HG02588 (cell line): Measurements from ENCODE around the gene DCLRE1C.
A peak's percentile ranks its signal among the peaks of the same experiment; 100 is the strongest.
"Not testable (repeated sequence)": the region's sequence is repeated elsewhere in the genome, so short reads cannot be mapped to it uniquely, and the experiment has no call there.

ENCODE experiments used
- ATAC-seq: cut with Tn5 transposase; IDR thresholded peaks from one replicate; pipeline ENCODE4 v1.9.1; 2021; ENCODE audit warnings: mild to moderate bottlenecking, moderate library complexity; ENCODE audit not compliant: unreplicated experiment

DCLRE1C gene

DNA sequence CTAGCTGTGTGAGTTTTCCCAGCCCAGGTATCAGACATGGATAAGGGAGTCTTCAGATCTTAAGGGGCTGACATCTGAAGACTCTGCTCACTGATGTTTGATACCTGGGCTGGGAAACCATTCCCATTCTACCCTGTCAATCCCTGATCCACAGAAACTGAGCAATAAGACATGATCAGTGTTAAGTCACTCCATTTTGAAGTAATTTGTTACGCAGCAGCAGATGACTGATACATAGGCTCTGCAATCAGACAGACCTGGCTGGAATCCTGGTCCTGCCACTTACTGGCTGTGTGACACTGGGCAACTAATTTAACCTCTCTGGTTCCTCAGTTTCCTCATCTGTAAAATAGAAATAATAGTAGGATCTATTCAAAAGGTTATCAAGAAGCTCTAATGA lies 6.6 kb downstream of the DCLRE1C start:
- no peak for ATAC-seq

DNA sequence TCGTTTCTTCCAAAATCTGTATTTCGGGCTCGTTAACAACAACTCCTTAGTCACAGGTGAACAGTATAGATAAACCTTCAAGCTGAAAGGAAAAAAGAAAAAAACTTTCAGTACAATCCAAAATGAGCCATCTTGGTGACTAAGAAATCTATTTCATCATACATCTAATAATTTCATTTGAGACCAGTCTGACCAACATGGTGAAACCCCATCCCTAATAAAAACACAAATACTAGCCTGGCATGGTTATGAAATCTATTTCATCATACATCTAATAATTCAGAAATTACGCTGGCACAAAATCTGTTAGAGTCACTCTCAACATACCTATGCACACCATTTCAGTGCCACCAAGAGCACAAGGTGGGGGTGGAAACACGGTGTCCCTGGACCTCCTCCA lies 8.8 kb downstream of the DCLRE1C start:
- ATAC-seq, result no peak

DNA sequence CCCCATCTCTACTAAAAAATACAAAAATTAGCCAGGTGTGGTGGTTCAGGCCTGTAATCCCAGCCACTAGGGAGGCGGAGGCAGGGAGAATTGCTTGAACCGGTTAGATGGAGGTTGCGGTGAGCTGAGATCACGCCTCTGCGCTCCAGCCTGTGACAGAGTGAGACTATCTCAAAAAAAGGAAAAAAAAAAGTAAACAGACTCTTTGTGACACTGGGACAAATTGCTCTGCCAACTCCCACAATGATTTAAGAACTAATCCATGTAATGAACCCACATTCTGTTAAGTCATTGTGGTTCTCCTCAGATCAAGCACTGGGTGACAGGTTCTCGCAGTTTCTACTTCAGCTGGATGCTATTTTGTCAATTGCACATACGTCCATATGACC lies 11.0 kb downstream of the DCLRE1C start:
- ATAC-seq, result not testable (repeated sequence)

DNA sequence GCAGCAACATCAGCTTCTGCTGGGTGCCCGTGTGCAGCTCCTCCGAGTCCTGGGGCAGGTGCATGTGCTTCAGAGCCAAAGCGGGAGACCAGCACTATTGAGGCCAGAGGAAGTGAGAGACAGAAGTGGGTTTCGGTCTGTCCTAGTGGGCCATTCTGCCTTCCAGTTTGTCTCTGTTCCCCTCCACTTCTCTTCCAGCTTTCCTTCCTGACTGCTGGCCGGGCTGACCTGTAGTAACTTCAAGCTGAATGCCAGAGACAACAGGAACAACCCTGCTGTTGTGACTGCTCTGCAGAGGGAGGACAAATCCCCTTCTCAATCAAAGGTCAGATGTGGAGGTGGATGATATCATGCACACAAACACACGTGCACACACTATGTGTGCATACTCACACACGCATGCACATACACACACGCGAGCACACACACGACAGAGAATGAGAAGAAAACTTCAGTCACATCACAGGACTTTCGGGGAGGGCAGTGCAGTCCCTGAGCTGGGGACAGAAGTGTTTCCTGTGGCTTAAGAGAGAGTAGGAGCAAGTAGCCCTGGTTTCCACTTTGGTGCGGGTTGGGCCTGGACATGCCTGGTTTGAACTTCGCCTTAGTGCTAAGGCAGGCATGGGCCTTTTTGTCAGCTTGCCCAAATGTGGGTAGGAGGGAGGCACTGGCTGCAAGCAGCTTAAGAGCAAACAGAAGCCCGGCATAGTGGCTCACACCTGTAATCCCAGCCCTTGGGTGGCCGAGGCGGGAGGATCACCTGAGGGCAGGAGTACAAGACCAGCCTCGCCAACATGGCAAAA lies 11.5 kb downstream of the DCLRE1C start:
- ATAC-seq, result not testable (repeated sequence)

DNA sequence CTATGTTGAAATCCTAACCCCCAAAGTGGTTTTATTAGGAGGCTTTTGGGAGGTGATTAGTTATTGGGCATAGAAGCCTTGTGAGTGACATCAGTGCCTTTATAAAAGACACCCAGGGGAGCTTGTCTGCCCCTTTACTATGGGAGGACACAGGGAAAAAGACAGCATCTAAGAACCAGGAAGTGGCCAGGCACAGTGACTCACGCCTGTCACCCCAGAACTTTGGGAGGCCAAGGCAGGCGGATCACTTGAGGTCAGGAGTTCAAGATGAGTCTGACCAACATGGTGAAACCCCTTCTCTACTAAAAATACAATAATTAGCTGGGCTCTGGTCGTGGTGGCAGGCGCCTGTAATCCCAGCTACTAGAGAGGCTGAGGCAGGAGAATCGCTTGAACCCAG lies 14.9 kb downstream of the DCLRE1C start:
- not testable (repeated sequence) for ATAC-seq

DNA sequence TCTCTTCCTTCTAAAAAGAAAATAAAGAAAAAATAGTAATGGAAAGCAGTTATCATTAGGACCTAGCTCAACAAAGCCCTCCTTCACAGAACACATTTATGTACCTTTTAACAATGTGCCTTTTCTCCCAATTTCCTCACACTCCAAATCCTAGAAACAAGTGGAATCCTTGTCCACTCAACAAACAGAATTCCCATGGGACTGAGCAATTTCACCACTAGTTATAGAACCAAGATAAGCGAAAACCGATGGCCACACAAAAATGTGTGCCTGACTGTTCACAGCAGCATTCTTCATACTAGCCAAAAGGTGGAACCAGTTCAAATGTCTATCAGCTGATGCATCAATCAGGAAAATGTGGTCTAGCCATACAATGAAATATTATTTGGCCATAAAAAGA lies 17.3 kb downstream of the DCLRE1C start:
- no peak for ATAC-seq

DNA sequence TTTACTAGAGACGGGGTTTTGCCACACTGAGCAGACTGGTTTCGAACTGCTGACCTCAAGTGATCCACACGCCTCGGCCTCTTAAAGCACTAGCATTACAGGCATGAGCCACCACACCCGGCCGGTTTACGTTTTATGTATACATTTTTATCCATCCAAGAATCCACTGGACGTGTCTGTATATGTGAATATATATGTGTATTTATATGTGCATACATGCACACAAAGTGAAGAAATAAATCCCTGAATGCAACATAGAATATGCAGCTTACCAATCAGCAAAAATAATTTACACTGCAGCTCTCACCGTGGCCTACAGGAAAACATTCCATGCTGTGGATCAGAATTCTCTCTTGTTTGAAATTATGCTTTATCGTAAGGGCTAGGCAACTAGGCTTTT lies 23.3 kb downstream of the DCLRE1C start:
- ATAC-seq, result no peak

DNA sequence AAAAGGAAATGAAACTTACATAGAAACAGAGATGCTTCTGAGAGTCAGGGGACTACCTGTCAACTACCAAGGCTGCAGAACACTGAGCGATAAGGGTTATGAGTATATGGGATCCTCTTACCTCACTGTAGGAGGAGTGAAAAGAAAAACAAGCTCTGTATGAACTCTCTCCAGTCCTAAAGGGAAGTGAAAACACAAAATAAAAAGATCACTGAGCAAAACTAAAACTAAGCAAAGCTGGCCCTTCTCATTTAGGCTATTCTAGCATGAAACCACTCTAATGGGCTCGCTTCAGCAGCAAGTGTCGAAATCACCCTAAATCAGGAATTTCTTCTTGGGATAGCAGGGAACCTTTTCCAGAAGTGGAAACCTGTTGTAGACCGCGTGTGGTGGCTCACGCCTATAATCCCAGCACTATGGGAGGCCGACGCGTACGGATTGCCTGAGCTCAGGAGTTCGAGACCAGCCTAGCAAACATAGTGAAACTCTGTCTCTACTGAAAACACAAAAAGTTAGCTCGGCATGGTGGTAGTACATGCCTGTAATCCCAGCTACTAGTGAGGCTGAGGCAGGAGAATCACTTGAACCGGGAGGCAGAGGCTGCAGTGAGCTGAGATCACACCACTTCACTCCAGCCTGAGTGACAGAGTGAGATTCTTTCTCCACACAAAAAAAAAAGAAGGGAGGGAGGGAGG lies 27.0 kb downstream of the DCLRE1C start:
- peak; percentile 94 for ATAC-seq

DNA sequence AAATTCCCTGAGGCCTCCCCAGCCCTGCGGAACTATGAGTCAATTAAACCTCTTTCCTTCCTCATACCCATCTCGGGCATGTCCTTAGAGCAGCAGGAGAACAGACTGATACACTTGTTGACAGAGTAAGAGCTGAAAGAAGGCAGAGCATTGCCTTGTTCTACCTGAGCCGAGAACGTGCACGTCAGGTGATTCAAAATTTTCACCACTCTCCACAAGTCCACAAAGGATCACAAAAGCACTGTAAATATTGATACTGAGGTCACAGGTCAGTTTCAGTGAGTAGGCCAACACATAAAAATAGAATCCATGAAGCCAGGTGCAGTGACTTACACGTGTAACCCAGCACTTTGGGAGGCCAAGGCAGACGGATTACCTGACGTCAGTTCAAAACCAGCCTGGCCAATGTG lies 27.8 kb downstream of the DCLRE1C start:
- peak; percentile 10 for ATAC-seq

DNA sequence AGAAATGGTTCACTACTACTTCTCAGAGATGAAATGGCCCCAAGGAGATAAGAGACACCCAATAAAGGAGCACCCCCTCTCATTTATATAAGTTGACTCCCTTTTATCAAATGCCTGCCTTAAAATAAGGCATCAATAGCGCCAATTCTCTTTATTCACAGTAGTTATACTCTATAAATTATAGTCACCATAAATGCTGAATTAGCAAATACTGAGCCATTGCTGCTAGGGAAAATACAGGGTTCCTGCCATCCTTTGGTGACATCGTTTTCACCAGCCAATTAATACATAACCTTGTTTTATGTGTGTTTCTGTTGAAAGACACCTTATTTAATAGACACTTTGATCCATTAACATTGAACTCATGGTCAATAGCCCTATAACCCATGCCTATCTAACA lies 28.6 kb downstream of the DCLRE1C start:
- no peak for ATAC-seq

DNA sequence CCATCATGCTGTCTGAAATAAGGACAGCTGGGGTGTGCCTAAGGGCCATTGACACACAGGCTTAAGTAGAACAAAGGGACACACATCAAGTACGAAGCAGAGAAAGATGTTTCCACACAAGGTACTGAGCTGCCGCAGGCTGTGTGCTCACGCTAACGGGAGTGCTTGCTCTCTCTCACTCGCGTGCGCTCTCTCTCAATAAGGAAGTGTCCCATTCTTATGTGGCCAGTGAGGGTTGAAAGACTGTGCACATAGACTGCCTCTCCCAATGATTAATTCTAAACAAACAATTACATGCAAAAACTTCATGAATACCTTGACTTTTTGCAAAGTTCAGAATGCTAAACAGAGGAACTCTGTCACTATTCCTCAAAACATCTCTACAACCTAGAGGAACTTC lies 29.9 kb downstream of the DCLRE1C start:
- no peak for ATAC-seq

DNA sequence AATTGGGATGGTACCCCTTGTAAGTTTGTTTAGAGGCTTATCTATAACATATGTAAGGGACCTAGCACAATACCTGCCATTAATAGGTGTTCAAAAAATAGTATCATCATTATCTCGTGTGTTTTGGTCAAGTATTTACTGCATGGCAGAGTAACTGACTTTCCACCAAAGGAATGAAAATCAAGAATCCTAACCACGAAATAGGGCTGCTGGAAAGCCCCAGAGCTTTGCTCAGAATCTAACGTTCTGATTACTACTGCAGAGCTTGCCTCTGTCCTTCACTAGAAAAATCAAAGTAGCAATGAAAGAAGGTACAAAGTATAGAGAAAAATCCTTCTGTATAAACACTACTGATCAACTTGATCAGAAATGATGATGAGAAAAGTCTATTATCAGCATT lies 34.9 kb downstream of the DCLRE1C start:
- no peak for ATAC-seq

DNA sequence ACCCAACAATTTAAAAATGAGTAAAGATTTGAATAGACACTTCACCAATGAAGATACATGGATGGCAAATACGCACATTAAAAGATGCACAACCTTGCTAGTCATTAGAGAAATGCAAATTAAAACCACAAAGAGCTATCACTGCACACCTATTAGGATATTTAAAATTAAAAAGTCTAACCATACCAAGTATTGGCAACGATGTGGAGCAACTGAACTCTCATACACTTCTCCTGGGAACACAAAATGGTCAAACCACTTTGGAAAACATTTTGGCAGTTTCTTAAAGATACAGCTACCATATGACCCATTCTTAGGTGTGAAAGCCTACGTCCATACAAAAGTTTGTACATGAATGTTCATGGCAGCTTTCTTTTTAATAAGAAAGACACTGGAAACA lies 36.1 kb downstream of the DCLRE1C start:
- ATAC-seq, result no peak

DNA sequence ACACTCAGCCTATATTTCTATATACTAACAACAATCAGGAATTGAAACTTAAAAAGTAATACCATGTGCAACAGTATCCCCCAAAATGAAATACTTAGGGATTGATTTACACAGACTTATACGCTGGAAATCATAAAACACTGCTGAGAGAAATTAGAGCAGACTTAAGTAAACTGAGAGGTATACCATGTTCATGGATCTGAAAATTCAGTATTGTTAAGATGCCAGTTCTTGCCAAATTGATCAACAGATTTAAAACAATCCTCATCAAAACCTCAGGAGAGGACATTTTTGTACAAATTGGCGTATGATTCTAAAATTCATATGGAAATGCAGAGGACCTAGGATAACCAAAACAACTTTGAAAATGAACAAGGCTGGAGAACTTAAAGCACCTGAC lies 37.3 kb downstream of the DCLRE1C start:
- ATAC-seq, result no peak

DNA sequence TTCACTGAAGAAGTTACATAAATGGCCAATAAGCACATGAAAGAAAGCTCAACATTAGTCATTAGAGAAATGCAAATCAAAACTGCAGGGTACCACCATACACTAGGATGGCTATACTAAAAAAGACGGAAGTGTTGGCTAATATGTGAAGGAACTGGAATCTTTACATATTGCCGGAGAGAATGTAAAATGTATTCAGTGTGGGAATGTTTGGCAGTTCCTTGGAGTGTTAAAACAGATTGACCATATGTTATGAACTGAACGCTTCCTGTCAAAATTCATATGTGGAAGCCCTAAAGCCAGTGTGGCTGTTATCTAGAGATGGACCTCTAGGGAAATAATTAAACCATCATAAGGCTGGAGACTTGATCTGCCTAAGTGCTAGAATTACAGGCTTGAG lies 42.1 kb downstream of the DCLRE1C start:
- ATAC-seq, result no peak

DNA sequence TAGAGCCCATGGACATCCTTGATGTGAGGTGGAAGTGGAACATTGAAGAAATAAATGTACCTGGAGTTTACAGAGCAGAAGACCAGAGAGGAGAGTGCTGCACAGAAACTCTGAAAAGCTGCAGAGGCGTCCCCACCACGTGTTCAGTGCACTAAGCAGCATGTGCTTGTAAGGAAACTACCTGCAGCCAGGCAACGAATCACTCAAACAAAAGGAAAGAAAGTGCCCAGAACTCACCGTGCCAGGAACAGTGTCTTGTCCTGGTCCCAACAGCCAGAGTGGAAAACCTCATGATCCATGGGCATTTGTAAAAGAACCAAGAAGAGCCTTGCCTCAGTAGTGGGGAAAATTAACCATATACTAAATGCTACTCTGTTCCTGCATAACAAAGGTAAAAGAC lies 42.9 kb downstream of the DCLRE1C start:
- no peak for ATAC-seq

DNA sequence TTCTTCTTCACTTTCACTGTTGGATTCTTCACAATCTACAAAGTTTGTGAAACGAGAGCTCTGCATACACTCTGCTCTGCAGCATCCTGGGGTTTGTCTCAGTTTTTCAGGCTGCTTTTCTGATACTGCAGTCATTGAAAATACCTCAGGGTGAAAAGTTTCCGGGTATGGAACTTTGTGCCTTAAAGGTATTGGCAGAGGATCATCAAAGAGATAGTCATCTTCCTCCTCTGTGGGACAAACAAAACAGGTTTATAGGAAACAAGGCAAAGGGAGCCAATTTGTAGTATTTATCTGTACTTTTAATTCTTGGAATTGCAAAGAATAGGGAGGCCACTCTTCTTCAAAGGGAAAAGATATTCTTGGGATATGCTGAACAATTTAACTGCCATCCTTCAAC lies 44.8 kb downstream of the DCLRE1C start:
- no peak for ATAC-seq

DNA sequence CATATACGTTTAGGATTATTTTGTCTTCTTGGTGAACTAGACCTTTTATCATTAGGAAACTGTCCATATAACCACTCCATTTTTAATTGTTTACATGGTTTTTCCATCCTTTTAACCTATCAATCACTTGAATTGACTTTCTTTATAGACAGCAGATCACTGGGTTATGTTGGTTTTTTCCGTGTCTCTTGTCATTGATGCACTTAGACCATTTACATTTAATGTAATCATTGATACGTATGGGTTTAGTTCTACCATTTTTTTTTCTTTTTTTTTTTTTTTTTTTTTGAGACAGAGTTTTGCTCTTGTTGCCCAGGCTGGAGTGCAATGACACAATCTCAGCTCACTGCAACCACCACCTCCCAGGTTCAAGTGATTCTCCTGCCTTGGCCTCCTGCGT lies 46.3 kb downstream of the DCLRE1C start:
- not testable (repeated sequence) for ATAC-seq

DNA sequence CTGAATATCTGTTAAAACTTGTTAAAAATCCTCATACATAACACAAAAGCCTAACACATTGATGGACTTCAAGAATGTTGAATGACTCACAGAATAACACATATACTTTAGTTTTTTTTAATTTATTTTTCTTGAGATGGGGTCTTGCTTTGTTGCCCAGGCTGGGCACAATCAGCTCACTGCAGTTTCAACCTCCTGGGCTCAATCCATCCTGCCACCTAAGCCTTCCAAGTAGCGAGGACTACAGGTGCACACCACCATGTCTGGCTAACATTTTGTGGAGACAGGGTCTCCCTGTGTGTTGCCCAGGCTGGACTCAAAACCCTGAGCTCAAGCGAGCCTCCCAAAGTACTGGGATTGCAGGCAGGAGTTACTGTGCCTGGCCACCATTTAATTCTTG lies 47.1 kb downstream of the DCLRE1C start:
- ATAC-seq, result no peak

DNA sequence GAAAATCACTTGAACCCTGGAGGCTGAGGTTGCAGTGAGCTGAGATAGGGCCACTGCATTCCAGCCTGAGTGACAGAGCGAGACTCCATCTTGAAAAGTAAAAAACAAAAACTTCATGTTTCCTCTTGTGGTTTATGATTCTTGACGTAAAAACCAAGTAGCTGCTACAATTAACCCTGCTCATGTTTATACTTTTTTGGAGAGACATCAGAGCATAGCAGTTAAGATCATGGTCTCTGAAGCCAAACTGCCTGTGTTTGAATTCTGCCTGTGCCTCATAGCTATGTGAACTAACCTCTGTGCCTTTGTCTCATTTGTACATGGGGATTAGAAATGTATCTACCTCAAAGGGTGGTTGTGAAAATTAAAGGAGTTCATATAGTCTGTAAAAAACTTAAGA lies 48.0 kb downstream of the DCLRE1C start:
- ATAC-seq, result no peak

DNA sequence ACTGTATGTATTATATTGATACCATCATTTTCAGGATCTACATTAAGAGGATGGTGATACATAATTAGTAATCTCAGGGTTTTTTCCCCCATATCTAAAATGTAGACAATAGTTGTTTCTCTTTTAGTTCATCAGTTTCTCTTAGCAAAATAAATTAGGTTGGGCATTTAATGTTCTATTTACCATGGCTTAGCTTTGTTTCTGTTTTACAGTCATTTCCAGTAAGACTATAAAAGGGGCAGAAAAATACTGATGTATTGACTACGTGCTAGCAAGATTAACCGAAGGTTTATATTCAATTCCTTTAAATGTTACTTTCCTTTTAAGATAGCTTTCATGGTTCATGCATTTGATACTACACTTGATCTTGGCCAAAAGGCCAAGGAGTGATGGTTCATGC lies 49.0 kb downstream of the DCLRE1C start:
- ATAC-seq, result no peak

DNA sequence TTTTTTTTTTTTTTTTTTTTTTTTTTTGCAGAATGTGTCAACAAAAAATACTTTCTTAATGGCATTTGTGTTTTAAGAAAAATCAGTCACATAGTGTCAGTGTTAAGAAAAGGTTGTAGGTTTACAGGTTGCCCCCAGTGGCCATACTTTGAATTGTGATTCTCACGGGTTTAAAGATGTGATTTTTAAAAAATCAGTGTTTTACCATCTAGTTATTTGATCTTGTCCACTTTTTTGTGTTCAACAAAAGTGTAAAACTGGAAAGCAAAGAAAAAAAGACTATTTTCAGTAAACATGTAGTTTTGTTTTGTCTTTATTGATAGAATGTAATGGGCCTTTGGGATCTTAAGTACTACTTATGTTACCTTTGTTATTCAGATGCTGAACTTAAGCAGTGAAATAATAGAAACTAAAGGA lies 49.6 kb downstream of the DCLRE1C start:
- ATAC-seq, result no peak

DNA sequence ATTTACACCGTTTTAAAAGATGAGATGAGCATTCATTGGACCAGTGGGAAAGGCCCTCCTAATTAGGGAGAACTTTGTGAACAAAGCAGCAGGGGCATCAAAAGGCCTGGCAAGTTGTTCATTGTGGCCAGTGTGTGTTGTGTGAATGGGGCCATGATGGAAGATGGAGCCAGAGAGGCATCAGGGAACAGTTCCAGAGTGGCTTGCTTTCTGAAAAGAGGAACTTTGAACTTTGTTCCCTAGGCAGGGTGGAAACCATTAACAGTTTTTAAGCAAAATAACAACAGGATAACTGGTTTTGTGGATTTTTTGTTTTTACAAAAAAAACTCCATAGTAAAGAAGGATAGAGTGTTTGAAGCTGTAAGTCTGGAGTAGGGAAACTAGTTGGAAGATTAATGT lies 62.7 kb downstream of the DCLRE1C start:
- ATAC-seq, result no peak
